ENCODE data around the gene LMO1.

The LMO1 gene

DNA sequence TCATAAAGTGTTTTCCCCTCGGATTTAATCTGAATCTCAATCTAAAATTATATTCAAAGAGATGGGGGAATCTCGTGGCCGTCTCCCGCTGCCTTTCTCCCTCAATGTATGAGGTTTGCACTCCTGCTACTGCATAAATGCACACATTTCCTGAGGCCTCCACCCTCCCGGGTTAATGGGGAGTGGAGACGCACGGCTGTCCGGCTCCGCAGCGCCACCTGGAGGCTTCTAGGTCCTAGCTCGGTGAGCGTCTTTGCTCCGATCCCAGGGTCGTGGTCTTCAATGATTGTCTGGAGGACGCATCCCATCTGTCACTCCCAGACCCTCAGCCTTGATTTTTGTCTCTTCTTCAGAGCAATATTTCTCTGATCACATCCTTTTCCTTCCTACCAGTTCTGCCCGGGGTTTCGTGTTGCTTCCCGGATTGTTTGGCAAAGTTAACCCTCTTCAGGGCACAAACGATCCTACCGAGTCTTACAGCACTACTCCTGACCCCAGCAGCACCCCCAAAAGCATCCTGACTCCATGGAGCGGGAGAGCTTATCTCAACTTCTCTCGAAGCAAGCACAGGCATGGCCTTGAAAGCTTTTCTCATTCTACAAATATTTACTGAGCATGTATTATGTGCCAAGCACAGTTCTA lies at the start of gene LMO1:
TSS of gene LMO1 (minus strand) at position 110 of the 642 bp plus-strand sequence. CDS start 516 bp downstream, outside the sequence.
- no peak for DNase-seq

DNA sequence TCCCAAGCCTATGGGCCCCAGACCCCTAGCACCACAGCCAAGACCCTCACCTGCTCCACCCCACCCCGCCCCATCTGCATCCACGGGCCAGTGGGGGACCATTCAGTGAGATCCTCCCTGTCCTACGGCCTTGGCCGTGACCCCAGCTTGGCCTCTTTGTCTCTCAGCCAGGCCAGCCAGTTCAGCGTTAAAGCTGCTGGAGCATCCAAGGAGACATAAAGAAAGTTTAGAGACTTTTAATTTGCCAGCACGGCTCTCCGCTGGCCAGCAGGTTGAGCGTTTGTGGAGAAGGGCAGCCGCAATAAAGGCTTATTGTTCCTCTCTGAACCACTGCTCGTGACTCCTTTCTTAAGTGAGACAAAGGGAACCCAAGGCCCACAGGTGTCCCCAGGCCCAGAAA lies 49.3 kb upstream of the LMO1 start:
- no peak for DNase-seq

DNA sequence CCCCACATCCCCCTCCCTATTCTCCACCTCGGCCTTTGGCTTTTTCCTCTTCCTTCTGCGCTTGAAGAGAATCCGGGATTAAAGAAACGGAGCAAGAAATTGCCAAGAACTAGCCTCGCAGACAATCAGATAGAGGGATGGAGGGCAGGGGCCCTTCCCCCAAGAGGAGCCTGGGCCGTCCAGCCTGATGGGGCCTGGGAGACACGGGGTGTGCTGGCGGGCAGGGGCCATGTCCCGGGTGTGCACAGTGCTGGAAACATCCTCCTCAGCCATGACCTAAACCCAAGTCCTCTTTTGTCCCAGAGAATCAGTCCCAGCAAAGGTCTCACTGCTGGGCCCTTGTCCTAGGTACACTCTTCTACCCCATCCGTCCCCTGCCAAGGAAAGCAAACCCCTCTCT lies 47.7 kb upstream of the LMO1 start:
- DNase-seq, result no peak

DNA sequence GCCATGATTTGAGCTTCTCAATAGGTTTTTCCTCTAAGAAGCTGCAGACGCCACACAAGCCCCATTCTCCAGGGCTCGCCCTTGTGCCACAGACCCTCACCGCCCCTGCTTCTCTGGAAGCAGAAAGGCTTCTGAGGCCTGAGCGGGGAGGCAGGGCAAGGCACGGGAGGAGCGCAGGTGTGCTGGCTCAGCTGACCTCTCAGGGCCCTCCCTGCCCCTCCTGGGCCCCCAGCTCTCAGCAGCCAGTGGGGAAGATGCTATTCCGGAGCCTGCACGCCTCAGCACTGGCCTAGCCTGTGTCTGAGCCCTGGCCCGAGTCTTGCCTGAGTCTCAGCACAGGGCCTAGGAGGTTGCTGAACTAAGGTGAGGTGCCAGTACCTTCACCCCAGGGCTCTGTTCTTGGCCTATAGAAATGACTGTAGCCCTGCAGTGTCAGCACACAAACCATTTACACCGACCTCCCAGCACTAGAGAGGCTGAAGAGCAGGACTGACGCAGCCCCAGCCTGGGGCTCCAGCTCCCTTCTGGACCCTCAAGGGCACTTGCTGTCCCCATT lies 47.1 kb upstream of the LMO1 start:
- DNase-seq, result no peak

DNA sequence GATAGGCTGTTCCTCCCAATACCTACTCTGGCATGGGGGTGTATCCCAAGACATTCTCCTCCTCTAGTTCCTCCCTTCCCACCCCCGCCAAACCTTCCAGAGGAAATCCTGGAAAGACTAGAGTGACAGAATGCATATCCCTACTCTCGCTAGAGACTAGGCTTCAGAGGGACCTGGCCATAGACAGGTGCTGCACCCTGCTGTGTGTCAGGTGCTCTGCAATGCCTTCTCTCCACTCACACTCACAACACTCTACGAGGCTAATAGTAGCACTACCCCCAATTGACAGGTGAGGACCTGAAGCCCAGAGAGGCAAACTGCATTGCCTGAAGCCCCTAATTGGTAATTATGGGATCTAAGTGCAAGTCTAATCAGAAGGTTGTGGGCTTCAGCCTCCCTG lies 46.2 kb upstream of the LMO1 start:
- DNase-seq, result no peak

DNA sequence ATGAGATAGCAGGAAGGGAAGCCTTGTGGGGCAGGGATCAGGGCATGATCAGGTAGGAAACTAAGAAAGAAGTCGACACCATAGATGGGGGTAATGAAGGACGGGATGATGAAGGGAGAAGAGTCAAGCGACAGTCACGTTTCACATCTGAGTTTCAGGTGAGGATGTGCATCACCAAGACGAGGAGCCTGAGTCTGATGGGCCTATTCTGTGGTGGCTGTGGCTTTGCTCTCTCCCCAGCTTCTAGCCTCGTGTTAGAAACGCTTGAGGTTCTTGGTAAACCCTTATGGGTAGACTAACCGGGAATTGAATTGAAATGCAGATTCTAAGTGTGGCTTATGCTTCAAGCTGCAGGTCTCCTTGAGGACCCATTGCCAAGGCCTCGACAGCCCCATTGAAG lies 45.6 kb upstream of the LMO1 start:
- no peak for DNase-seq

DNA sequence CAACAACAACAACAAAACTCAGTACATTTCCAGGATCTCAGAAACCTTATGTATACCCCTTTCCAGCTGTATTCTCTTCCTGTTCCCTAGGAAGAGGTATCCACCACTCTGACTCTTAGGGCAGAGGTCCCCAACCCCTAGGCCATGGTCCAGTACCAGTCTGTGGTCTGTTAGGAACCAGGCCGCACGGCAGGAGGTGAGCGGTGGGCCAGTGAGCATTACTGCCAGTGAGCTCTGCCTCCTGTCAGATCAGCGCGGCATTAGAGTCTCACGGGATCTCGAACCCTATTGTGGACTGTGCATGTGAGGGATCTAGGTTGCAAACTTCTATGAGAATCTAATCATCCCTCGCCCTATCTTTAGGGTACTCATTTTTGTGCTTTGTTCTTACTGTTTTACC lies 43.9 kb upstream of the LMO1 start:
- DNase-seq, result no peak

DNA sequence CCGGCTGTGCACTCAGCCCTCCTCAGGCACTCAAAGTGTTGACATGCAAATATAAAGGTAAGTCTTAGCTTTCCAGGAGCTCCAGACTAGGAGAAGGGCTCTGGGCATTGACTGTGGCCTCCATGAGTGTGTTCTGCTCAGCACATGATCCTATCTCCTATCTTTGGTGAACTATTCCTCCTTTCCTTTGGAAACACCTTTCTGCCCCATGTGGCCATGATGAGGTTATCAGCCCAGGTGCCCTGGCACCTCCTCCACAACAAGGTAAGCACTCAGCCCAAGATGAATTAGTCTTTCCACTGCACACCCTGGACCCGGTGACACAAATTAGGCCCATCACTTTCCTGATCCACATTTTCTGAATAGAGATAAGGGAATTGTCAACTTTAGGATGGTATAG lies 37.9 kb upstream of the LMO1 start:
- DNase-seq, result no peak

DNA sequence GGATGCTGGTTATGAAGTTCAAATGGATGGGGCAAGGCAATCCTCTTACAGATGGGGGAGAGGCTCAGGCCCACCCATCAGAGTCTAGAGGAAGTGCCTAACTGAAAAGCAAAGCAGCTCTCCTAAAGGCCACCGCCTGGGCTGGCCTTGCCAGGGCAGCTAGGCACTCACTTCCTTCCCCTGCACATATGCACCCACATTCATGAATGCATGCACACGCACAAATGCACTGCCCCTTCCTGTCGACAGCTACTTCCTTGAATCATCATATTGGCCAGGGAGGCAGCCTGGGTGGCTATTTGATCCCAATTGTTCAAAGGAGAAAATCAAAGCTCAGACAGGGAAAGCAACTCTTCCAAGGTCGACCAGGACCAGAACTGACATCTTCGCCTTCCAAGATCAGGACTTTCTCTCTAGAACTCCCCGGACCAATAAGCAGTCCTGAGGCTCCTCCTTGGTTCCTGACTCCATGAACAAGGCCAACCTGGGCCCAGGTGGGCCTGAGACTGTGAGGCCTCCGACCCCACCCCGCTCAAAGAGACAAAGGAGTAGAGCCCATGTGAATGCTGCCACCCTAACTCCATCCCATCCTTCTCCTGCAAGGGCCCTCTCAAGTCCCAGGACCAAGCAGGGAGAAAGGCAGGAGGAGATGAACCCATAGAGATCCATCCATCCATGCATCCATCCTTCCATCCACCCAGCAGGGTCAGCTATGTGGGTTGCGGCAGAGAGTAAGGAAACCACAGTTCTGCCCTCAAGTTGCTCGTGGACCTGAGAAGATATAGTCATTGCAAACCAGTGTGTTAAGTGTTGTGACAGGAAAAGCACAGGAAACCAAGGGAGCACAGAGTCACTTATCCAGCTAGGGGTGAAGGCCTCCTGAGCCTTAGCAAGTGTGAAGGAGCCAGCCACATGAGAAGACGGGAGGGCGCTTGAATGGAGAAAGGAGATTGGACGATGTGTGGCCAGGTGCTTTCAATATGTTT lies 35.4 kb upstream of the LMO1 start:
- no peak for DNase-seq

DNA sequence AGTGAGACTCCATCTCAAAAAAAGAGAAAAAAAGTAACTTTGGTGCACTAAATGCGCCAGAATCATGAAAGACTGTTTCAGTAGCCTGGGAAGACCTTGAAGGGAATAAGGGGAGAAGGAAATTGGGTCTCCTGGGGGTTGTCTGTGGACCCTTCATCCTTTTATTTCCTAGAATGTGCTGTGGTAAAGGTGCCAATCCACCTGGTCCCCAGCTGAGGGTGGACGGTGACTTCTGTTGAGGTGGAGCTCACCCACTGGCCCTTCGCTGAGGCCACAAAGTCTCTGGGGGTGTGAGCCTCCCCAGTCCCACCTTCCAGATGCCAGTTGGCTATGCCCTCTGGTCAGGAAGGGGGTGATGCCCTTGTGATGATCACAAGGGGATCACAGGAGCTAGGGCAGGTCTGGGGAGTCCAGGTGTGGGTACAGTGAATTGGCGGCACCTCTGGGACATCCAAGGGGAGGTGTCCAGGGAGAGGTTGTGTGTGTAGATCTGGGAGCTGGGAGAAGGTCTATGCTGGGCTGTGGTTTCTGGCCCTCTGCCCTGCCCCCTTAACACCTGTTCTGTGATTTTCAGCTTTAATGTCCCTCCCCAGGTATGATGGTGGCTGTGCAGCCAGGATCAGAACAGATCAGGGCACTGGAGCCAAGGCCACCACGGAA lies 34.2 kb upstream of the LMO1 start:
- no peak for DNase-seq

DNA sequence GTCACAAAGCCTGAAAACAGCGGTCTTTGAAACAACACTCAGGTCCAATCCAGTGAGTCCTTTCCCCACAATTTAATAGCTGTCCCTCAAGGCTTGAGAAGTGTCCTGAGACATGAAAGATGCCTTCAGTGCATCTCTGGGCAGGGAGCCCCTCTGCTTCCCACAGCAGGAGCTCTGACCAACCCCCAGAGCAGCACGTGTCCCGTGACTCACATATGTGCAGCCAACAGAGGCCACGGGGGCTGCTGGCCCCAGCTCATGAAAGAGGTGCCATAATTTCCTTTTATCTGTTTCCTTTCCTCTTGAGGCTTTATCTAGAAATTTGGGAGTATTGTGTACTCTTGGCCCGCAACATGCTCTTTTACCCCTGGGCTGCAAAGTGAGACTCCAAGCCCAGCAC lies 33.2 kb upstream of the LMO1 start:
- DNase-seq, result no peak

DNA sequence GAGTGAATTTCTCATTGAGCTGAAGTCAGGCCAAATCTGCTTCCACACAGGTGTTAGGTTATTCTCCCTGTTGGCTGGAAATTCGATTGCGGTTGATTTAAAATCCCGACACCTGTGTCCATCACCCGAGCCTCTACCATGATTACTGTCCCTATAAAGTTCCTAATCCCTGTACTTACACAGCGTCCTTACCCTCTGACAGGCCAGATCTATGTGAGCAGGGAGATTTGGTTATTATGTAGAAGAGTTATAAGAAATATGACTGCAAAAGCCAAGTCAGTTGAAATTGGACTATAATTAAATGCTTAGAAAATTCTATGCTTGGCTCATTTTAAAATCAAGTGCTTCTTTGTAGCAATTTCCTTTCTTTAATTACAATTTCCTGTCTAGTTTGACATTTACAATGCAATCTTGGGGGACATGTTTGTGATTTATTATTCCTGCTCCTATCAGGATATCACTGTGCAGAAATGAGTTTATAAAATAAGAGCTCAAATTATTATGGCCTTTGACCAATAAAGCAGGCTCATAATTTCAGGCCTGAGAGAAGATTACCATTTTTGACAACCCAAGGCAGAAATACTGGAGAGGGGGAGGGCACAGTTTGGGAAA lies 32.5 kb upstream of the LMO1 start:
- no peak for DNase-seq

DNA sequence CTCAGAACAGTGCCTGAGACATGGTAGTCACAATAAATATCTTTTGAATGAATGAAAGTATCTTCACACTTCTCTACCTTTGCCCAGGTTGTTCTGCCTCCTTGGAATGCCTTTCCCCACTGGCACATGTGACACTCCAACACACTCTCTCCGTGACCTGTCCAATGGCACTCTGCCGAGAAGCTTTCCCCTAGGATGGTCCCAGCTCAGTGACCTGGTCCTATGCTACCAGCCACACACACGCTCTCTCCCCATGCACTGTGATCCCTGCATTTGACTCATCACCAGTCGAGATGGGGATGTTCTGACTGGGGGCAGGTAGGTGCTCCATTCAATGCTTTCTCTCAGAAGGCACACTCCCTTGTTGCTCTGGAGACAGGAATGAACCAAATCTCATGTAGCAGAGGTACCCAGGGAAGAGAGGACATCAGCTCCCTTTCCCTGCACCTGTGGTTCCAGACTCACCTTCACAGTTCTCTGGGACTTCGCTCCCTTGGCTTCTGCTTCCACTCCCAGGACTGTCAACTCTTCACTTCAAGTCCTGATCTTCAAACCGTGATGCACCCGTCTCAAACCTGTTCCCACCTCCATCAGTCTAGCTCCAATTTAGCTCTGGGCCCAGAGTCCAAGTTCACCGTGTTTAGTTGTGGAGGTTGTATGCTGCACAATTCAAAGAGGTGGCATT lies 30.7 kb upstream of the LMO1 start:
- no peak for DNase-seq

DNA sequence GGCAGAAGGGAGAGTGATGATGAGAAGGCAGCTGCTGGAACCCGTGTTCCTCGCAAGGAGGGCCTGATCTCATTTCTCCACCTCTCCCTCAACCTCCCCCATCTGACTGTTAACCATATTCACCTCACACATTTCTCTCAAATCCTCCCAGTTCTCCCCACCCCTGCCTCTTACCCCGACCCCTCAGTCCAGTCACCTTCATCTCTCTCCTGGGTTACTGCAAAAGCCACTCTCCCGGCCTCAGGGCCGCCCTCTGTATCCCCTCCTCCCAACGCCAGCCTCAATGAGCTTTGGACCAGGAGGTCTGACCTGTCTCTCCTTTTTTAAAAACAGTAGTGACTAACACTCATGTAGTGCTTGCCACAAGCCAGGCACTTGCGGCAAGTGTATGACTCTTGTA lies 29.5 kb upstream of the LMO1 start:
- DNase-seq, result no peak

DNA sequence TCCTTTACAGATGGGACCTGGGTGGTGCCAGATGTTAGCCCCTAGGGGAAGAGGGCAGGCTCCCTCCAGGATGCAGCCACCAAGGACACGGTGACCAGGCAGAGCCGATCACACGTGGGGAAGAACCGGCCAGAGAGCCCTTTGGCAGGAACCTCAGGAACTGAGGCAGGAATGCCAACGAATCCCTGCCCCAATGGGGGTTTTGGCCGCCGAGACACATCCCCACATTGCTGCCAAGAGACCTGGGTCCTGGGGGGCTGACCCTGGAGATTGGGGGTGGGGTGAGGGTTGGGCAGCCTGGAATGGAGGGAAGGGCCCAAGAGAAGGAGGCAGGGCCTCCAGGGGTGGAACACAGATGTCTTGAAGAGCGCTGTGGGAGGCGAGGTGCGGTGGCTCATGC lies 28.7 kb upstream of the LMO1 start:
- DNase-seq, result no peak

DNA sequence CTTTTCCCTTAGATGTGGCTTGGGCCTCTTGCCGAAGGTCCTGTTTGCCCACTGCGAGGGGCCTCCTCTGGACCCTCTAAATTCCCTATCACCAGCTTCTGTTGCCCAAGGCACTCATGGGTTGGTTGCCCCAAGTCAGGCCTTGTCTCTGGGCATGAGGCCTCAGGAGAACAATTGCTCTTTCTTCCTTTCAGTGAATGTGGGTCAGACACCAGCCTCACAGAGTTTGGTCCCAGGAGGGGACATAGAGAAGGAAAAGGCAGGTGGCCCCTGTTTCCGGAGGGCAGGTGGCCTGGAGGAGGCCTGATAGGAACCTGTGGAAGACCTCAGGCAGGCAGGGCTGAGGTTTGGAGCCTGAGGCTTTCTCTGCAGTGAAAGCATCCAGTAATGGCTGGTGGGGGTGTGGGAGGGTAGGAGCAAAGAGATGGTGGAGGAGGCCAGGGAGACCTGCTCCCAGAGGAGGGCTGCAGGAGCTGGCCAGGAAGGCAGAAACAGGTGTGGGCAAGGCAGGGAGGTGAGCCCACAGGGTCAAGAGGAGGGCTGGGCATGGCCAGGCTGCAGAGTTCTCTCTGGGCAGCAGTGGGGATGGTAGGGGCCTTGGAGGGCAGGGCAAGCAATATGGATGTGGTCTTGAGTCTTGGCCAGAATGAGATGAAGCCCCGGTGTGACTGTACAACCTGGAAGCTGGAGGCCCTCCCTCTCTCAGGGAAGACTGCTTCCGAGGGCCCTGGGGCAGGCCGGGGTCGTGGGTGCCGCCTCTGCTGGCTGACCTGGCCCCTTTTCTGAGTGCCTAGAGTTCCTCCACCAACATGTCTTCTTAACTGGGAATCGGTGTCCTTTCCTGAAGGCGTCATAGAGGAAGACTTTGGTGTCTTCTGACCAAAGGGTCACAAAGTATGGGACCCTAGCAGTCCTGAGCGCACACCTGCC lies 28.0 kb upstream of the LMO1 start:
- DNase-seq, result no peak

DNA sequence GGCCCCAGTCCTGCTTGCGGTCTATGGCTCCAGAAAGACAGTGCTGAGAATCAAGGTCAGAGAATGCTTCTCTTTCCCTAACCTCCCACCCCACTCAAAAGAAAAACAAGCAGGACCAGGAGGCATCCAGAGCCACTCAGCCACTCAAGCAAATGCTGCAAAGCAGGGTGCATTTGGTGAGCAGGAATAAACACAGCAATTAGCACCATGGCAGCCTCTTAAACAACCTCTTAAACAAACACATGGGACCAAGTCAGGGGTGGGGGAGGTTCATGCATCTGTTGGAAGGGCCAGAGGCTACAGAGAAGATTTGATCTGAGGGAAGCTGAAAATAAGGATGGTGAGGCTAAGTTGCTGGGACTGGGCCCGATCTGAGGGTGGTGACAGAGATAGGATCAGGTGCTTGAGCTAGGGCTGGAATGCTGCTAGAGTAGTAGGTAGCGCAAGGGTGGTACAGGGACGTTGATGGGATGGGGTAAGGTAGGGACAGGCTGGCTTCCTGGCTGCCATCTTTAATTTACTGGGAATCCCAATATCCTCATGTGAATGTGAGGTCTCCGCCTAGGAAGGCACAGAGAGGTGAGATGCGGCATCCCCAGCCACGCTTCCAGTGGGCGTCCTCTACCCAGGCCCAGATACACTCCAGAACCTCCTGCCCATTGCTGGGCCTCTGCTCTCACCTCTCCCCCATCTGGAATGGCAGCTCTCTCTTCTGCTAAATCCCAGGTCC lies 26.6 kb upstream of the LMO1 start:
- no peak for DNase-seq

DNA sequence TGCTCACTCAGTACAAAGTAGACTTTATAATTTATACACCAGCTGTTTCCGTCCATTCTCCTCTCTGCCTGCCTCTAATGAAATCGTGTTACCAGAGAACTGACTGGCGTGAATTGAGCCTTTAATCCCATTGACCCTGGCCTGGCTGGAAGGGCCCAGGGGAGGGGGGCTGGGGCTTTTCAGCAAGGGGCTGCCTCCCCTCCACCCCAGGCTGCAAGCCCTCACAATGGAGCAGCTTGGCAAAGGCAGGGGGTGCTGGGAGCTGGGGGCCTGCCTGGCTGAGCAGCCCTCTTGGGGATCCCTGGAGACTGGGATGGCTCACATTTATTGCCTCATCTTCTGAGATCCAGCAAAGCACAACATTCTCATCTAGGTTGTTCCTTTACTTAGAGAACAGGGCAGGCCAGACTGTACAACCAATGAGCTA lies 25.8 kb upstream of the LMO1 start:
- no peak for DNase-seq

DNA sequence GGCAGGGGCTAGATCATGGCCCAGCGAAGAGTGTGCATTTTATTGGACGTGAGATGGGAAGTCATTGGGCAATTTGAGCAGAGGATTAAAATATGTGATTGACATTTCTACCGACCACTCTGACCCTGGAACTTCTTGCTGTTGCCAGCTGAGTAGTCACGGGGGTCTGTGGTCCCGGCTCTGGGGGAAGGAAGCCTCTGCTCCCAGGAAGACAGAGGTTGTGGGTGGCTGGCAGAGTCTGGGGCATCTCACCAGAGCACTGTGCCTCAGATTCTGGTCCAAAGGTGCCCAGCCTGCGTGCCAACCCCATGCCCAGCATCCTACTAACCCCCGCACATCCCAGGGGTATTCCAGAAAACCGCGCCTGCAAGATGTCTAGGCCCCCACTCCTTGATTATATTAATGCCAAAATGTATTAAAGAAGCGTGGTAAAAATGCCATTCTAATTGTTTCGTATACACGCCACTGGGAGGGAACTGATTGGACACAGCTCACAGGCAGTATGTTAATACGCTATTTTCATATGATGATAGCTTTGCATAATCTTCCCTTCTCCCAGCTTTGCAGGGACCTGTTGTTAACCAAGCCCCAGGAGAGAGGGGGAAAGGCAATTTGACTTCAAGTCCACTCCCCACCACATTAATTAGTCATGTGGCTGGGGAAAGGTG lies 25.3 kb upstream of the LMO1 start:
- no peak for DNase-seq

Data from SHP77 treated with DMSO at 0.1 percent for 48 hours (cell line).